ENCODE data around the gene IRAK3.
"Not testable (repeated sequence)": the region's sequence is repeated elsewhere in the genome, so short reads cannot be mapped to it uniquely, and the experiment has no call there.

IRAK3 gene

GRCh38 chr12:66174391-66175325, 14.4 kb upstream of the IRAK3 start:
- DNase-seq (ENCODE audit: low spot score), result not testable (repeated sequence)

- no peak for DNase-seq (ENCODE audit: low spot score)
Observed at GRCh38 chr12:66176105-66176900, 12.7 kb upstream of the IRAK3 start.

GRCh38 chr12:66182956-66183355, 6.1 kb upstream of the IRAK3 start:
- DNase-seq (ENCODE audit: low spot score), result no peak

GRCh38 chr12:66184822-66185221, 4.2 kb upstream of the IRAK3 start:
- DNase-seq (ENCODE audit: low spot score), result not testable (repeated sequence)

GRCh38 chr12:66187036-66187435, 2.0 kb upstream of the IRAK3 start:
- no peak for DNase-seq (ENCODE audit: low spot score)

- no peak for DNase-seq (ENCODE audit: low spot score)
Observed at GRCh38 chr12:66187821-66188220, 1.2 kb upstream of the IRAK3 start.

GRCh38 chr12:66189486-66189843, 451 bp downstream of the IRAK3 start:
- DNase-seq (ENCODE audit: low spot score), result no peak

GRCh38 chr12:66189889-66190288, 875 bp downstream of the IRAK3 start:
- no peak for DNase-seq (ENCODE audit: low spot score)

- DNase-seq (ENCODE audit: low spot score), result no peak
Observed at GRCh38 chr12:66190519-66191370, 1.7 kb downstream of the IRAK3 start.

- DNase-seq (ENCODE audit: low spot score), result no peak
Observed at GRCh38 chr12:66191547-66192126, 2.6 kb downstream of the IRAK3 start.

- no peak for DNase-seq (ENCODE audit: low spot score)
Observed at GRCh38 chr12:66194122-66194521, 5.1 kb downstream of the IRAK3 start.

- no peak for DNase-seq (ENCODE audit: low spot score)
Observed at GRCh38 chr12:66195242-66195641, 6.2 kb downstream of the IRAK3 start.

- peak; percentile 33 for DNase-seq (ENCODE audit: low spot score)
Observed at GRCh38 chr12:66196806-66197205, 7.8 kb downstream of the IRAK3 start.

- DNase-seq (ENCODE audit: low spot score), result no peak
Observed at GRCh38 chr12:66197495-66197921, 8.5 kb downstream of the IRAK3 start.

- DNase-seq (ENCODE audit: low spot score), result no peak
Observed at GRCh38 chr12:66199141-66199540, 10.1 kb downstream of the IRAK3 start.

- no peak for DNase-seq (ENCODE audit: low spot score)
Observed at GRCh38 chr12:66199831-66200509, 11.0 kb downstream of the IRAK3 start.

GRCh38 chr12:66203820-66204219, 14.8 kb downstream of the IRAK3 start:
- DNase-seq (ENCODE audit: low spot score), result no peak

GRCh38 chr12:66206141-66206540, 17.1 kb downstream of the IRAK3 start:
- no peak for DNase-seq (ENCODE audit: low spot score)

GRCh38 chr12:66210840-66211239, 21.8 kb downstream of the IRAK3 start:
- no peak for DNase-seq (ENCODE audit: low spot score)

- DNase-seq (ENCODE audit: low spot score), result not testable (repeated sequence)
Observed at GRCh38 chr12:66211573-66211972, 22.6 kb downstream of the IRAK3 start.

GRCh38 chr12:66213011-66213410, 24.0 kb downstream of the IRAK3 start:
- not testable (repeated sequence) for DNase-seq (ENCODE audit: low spot score)
